Fibroblast of lung (primary cell): ENCODE measurements around the gene CALU.

Experiments
- CTCF ChIP-seq, 2 donors: IDR thresholded peaks in 1 of 2; conservative IDR thresholded peaks in 1 of 2; 1 replicate in 1 of 2; 2 replicates in 1 of 2; pipeline ENCODE4 v1.5.1; 2011 to 2012; ENCODE audit warnings: low read length in 2 of 2, control low read depth in 1 of 2, inconsistent platforms in 1 of 2, low read depth in 1 of 2, mild to moderate bottlenecking in 1 of 2
- EZH2 ChIP-seq: IDR thresholded peaks from 2 replicates; pipeline ENCODE4 v1.5.1; 2012; ENCODE audit warnings: low read length, control low read depth, mild to moderate bottlenecking; ENCODE audit errors: missing control alignments

DNA sequence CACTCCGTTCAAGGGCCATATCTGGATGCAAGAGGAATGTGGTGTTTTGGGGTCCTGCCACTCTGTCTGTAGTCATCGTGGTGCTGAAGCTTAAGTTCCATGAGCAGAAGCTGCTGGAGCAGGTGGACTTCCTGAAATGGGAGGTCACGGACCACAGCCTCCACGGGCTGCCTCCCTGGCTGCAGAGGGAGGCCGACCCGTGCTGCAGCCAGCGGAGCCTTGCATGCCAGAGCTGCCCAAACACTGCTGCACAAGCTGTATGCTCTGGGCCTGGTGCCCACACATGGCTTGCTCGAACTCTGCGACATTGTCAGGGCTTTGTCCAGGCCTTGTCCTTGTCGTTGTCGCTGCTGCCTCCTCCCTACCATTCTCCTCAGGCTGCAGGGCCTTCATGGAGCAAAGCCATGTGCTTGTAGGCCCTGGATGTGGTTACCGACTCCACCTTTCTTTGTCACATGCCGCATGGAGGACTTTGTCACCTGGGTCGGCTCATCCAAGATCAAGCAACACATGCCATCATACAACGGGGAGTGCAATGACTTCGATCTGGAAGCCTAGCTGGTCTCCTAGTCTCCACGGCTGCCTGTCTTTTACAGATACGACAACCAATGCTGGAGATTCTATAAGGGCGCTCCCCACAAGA, 45.7 kb upstream of the CALU start:
- TF ChIP-seq EZH2: no peak
- TF ChIP-seq CTCF (conservative IDR thresholded peaks at IDR 0.05 in 1 of 2, IDR thresholded peaks at IDR 0.05 in 1 of 2; ENCODE audit: low read depth in 1 of 2, low read length in 2 of 2): no peak
